ENCODE measurements around the gene RGS18.
"Not testable (repeated sequence)": the region's sequence is repeated elsewhere in the genome, so short reads cannot be mapped to it uniquely, and the experiment has no call there.

Gene RGS18

GRCh38 chr1:192158181-192158580 lies at the start of gene RGS18:
Gene RGS18 (plus strand): TSS chr1:192158462. CDS start chr1:192158638, 176 bp downstream.
- DNase-seq, result peak in 1 of 56 donors; percentile 4

GRCh38 chr1:192109576-192109975 lies 48.7 kb upstream of the RGS18 start:
- DNase-seq, result no peak

GRCh38 chr1:192115000-192115399 lies 43.3 kb upstream of the RGS18 start:
- no peak for DNase-seq

GRCh38 chr1:192118881-192119405 lies 39.3 kb upstream of the RGS18 start:
- DNase-seq, result no peak

- no peak for DNase-seq
Measured at GRCh38 chr1:192119701-192120100, 38.6 kb upstream of the RGS18 start.

GRCh38 chr1:192122668-192123067 lies 35.6 kb upstream of the RGS18 start:
- DNase-seq, result no peak

- no peak for DNase-seq
Measured at GRCh38 chr1:192123212-192123611, 35.0 kb upstream of the RGS18 start.

- DNase-seq, result no peak
Measured at GRCh38 chr1:192126030-192126619, 32.1 kb upstream of the RGS18 start.

GRCh38 chr1:192130175-192130574 lies 28.1 kb upstream of the RGS18 start:
- DNase-seq, result no peak

- DNase-seq, result not testable (repeated sequence)
Measured at GRCh38 chr1:192130865-192131264, 27.4 kb upstream of the RGS18 start.

GRCh38 chr1:192131914-192132313 lies 26.3 kb upstream of the RGS18 start:
- DNase-seq, result no peak

GRCh38 chr1:192133350-192133926 lies 24.8 kb upstream of the RGS18 start:
- DNase-seq, result no peak

- DNase-seq, result no peak
Measured at GRCh38 chr1:192140382-192140781, 17.9 kb upstream of the RGS18 start.

- DNase-seq, result no peak
Measured at GRCh38 chr1:192147221-192147620, 11.0 kb upstream of the RGS18 start.

- no peak for DNase-seq
Measured at GRCh38 chr1:192147696-192148095, 10.6 kb upstream of the RGS18 start.

- no peak for DNase-seq
Measured at GRCh38 chr1:192151176-192151575, 7.1 kb upstream of the RGS18 start.

- DNase-seq, result no peak
Measured at GRCh38 chr1:192153276-192153675, 5.0 kb upstream of the RGS18 start.

GRCh38 chr1:192157067-192157466 lies 1.2 kb upstream of the RGS18 start:
- no peak for DNase-seq

- no peak for DNase-seq
Measured at GRCh38 chr1:192159014-192159413, 752 bp downstream of the RGS18 start.

GRCh38 chr1:192159781-192160180 lies 1.5 kb downstream of the RGS18 start:
- DNase-seq, result no peak

GRCh38 chr1:192160196-192160595 lies 1.9 kb downstream of the RGS18 start:
- no peak for DNase-seq

GRCh38 chr1:192161976-192162375 lies 3.7 kb downstream of the RGS18 start:
- DNase-seq, result no peak

- DNase-seq, result no peak
Measured at GRCh38 chr1:192162376-192162775, 4.1 kb downstream of the RGS18 start.

Data from amygdala (tissue), 56 donors.